SH-SY5Y (cell line): ENCODE results near the gene LRRC23.

Experiments used
- GATA2 ChIP-seq: IDR thresholded peaks from 2 replicates; pipeline ENCODE4 v1.6.1; 2011; ENCODE audit warnings: mild to moderate bottlenecking, low read depth, low read length
- GATA3 ChIP-seq: IDR thresholded peaks from 2 replicates; pipeline ENCODE4 v1.6.1; 2011; ENCODE audit warnings: low read depth, mild to moderate bottlenecking, low read length, moderate library complexity

GRCh38 chr12:6959058-6959804 lies 54.6 kb downstream of the LRRC23 start:
- TF ChIP-seq GATA2 = no peak
- no peak for TF ChIP-seq GATA3
